Panc1 (cell line): ENCODE data around the gene SUPT3H. TPM values are rescaled to one million over a fixed set of nuclear protein-coding genes. Genes with fewer than 3 reads are reported as not detected.
A peak's percentile ranks its signal among the peaks of the same experiment; 100 is the strongest.

ENCODE experiments used
- ATAC-seq: fragments of 200-7000 bp; cut with Tn5 transposase; 2 replicates; pipeline ENCODE4 v1.9.1; 2020; ENCODE audit warnings: mild to moderate bottlenecking, moderate library complexity
- BruUV-seq: library from RNA; stranded (reverse); fragments of 400-500 nt; replicated peaks from 2 replicates; lab custom pipeline; 2021; lab: Mats Ljungman, UMichigan
- CTCF ChIA-PET: fragments of 300-600 bp; sonication (Branson Sonifier 250); formaldehyde crosslinking; loops from one replicate; lab custom pipeline; 2022; ENCODE audit warnings: antibody characterized with exemption; lab: Charles Lee
- POLR2A ChIA-PET: fragments of 300-600 bp; sonication (Branson Sonifier 250); formaldehyde crosslinking; loops from one replicate; lab custom pipeline; 2022; ENCODE audit warnings: antibody characterized with exemption; lab: Charles Lee
- DNase-seq: peaks from one replicate; pipeline ENCODE4 v3.0.0-alpha.2; 2010; ENCODE audit warnings: low read depth, low spot score
- H3K27ac ChIP-seq: 2 replicates; pipeline ENCODE4 v1.5.1; 2011; ENCODE audit warnings: mild to moderate bottlenecking, low read length, inconsistent platforms
- H3K27me3 ChIP-seq: fragments of 200-500 bp; sonication (Bioruptor generic); 2 replicates; pipeline ENCODE4 v1.6.0; 2014; ENCODE audit warnings: low read length, inconsistent platforms; ENCODE audit not compliant: control insufficient read depth, insufficient read depth
- H3K36me3 ChIP-seq: fragments of 200-500 bp; sonication (Bioruptor generic); 2 replicates; pipeline ENCODE4 v1.5.1; 2014; ENCODE audit warnings: inconsistent platforms, mild to moderate bottlenecking, low read length, moderate library complexity; ENCODE audit not compliant: control insufficient read depth, insufficient read depth
- H3K4me1 ChIP-seq: 2 replicates; pipeline ENCODE4 v1.5.1; 2011; ENCODE audit warnings: inconsistent platforms, mild to moderate bottlenecking, low read length, moderate library complexity; ENCODE audit not compliant: control insufficient read depth, insufficient read depth
- H3K4me3 ChIP-seq, 2 experiments: 2 replicates each; pipeline ENCODE4 v1.5.1; 2011 to 2012; ENCODE audit warnings: low read depth in 2 of 2, low read length in 2 of 2, mild to moderate bottlenecking in 2 of 2, inconsistent platforms in 1 of 2, moderate library complexity in 1 of 2
- H3K9me3 ChIP-seq: fragments of 200-500 bp; sonication (Bioruptor generic); 2 replicates; pipeline ENCODE4 v1.5.1; 2014; ENCODE audit warnings: low read depth, mild to moderate bottlenecking, inconsistent platforms, low read length, moderate library complexity; ENCODE audit not compliant: control insufficient read depth, insufficient read depth
- CTCF ChIP-seq: fragments of 450-650 bp; IDR thresholded peaks from 2 replicates; pipeline ENCODE4 v1.5.1; 2017; ENCODE audit warnings: mild to moderate bottlenecking
- POLR2AphosphoS5 ChIP-seq: IDR thresholded peaks from 2 replicates; pipeline ENCODE4 v1.6.1; 2012; ENCODE audit warnings: mild to moderate bottlenecking, low read depth, low read length, moderate library complexity
- REST ChIP-seq, 2 experiments: IDR thresholded peaks; 2 replicates each; pipeline ENCODE4 v1.6.1; 2011 to 2012; ENCODE audit warnings: low read depth in 2 of 2, control low read depth in 1 of 2, low read length in 1 of 2, mild to moderate bottlenecking in 1 of 2, moderate library complexity in 1 of 2; ENCODE audit not compliant: insufficient read depth in 1 of 2
- SIN3A ChIP-seq: IDR thresholded peaks from 2 replicates; pipeline ENCODE4 v1.6.1; 2012; ENCODE audit warnings: low read depth, mild to moderate bottlenecking, low read length, moderate library complexity, borderline replicate concordance; ENCODE audit not compliant: insufficient read depth
- TCF7L2 ChIP-seq: IDR thresholded peaks from 2 replicates; pipeline ENCODE4 v1.6.1; 2011; ENCODE audit warnings: mild to moderate bottlenecking, low read depth, low read length, inconsistent platforms
- in situ Hi-C: cut with HindIII; loops from 2 replicates; pipeline ENCODE4 v1.10.0; 2016; ENCODE audit warnings: low sequenced_read_pairs, low pct_unique_long_range_greater_than_20kb
- intact Hi-C: fragments of 100-400 bp; cut with micrococcal nuclease; formaldehyde crosslinking; loops from one replicate; pipeline ENCODE4 v1.10.0; 2022; ENCODE audit not compliant: unreplicated experiment
- total RNA-seq: library from RNA; stranded (reverse); gene quantifications from one replicate; pipeline ENCODE4 v1.2.1, GENCODE V29; 2021; ENCODE audit not compliant: unreplicated experiment

SUPT3H gene
- total RNA-seq, 1 experiment from 2014 or later: 11.0 TPM

- Histone ChIP-seq H3K4me3 (no peak overlapping the region), H3K27me3 (peaks cover under 1% of the 10 kb centered on the region), H3K27ac (no peak overlapping the region), H3K36me3 (no peaks in the 10 kb centered on the region), H3K4me1 (no peaks in the 10 kb centered on the region), H3K9me3 (no peaks in the 10 kb centered on the region)
- ATAC-seq: 0 out of 2 replicates have a peak, but pooled peaks have one; percentile 42
- no peak for DNase-seq
- TF ChIP-seq POLR2AphosphoS5 (no peak), TCF7L2 (no peak), CTCF (no peak), REST (IDR thresholded peaks at IDR 0.05; ENCODE audit: insufficient read depth in 1 of 2, low read depth in 2 of 2, low read length in 1 of 2) (no peak), SIN3A (no peak)
- POLR2A ChIA-PET: no interaction called here
- in situ Hi-C loops (no loop called here), intact Hi-C loops (no loop called here)
- CTCF ChIA-PET: no interaction called here
- BruUV-seq: no TSS peak
Observed at GRCh38 chr6:44780161-44780560, 597.6 kb downstream of the SUPT3H start.

- BruUV-seq: no TSS peak
- H3K36me3 ChIP-seq: no peaks in the 10 kb centered on the region
- intact Hi-C loops: no loop called here
- H3K27ac ChIP-seq: no peak overlapping the region
- TF ChIP-seq POLR2AphosphoS5 (no peak), REST (IDR thresholded peaks at IDR 0.05; ENCODE audit: insufficient read depth in 1 of 2, low read depth in 2 of 2, low read length in 1 of 2) (no peak), SIN3A (no peak), CTCF (no peak), TCF7L2 (no peak)
- no peak for DNase-seq
- in situ Hi-C loops: no loop called here
- no peaks in the 10 kb centered on the region for H3K27me3 ChIP-seq
- no peak for ATAC-seq
- POLR2A ChIA-PET: interaction anchor here (0.5 kb wide), 1 partner anchor 38 kb away, joined by 8 read pairs; no protein-coding TSS in a partner anchor
- H3K4me3 ChIP-seq: no peak overlapping the region
- H3K9me3 ChIP-seq: no peaks in the 10 kb centered on the region
- CTCF ChIA-PET: no interaction called here
- no peaks in the 10 kb centered on the region for H3K4me1 ChIP-seq
Observed at GRCh38 chr6:44779130-44779826, 598.5 kb downstream of the SUPT3H start.
